PC-3 (cell line): ENCODE data around the gene MAP3K20.

Experiments
- EZH2 ChIP-seq: fragments of 300-600 bp; sonication (generic); IDR thresholded peaks from one replicate; pipeline ENCODE4 v1.6.1; 2017; ENCODE audit warnings: antibody characterized with exemption, mild to moderate bottlenecking, low read length; ENCODE audit not compliant: unreplicated experiment
- EZH2phosphoT487 ChIP-seq: fragments of 300-600 bp; sonication (generic); IDR thresholded peaks from 2 replicates; pipeline ENCODE4 v1.6.1; 2018; ENCODE audit warnings: mild to moderate bottlenecking, antibody characterized with exemption, low read length, borderline replicate concordance
- TF ChIP-seq, protein P1 (sequence below): fragments of 300-600 bp; sonication (generic); conservative IDR thresholded peaks from 2 replicates; pipeline ENCODE4 v1.5.1; 2017; ENCODE audit warnings: antibody characterized with exemption, low read depth, mild to moderate bottlenecking, low read length

DNA sequence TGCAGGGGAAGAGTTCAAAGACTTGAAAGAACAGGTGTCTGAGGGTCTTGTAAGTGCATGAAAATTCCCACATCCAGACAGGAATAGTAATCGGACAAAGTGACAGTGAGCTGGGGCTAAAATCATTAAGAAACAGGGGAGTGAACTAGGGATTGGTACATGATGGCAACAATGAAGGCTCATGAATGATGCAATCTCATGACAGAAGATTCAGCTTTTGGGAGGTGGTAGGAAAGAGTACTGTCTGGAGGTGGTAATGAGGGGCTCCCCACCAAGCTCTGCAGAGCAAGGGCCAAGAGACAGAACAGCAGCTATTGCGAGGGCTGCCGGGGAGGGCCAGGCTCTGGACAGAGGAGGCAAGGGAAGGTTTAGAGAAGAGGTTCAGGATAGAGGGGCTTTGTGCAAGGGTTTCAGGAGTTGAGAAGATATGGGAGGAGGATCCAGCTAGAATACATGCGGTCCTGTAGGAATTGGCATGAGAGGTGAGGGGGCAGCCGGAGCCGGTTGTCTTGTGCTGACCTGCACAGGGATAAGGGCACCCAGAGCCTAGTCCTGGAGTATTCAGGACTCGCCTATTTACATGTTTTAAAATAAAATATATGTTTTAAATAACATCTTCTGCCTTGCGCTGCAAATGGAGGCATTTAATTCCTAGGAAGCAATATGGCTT is 31.4 kb downstream of the MAP3K20 start:
- no peak for TF ChIP-seq EZH2phosphoT487
- TF ChIP-seq, protein P1, sequence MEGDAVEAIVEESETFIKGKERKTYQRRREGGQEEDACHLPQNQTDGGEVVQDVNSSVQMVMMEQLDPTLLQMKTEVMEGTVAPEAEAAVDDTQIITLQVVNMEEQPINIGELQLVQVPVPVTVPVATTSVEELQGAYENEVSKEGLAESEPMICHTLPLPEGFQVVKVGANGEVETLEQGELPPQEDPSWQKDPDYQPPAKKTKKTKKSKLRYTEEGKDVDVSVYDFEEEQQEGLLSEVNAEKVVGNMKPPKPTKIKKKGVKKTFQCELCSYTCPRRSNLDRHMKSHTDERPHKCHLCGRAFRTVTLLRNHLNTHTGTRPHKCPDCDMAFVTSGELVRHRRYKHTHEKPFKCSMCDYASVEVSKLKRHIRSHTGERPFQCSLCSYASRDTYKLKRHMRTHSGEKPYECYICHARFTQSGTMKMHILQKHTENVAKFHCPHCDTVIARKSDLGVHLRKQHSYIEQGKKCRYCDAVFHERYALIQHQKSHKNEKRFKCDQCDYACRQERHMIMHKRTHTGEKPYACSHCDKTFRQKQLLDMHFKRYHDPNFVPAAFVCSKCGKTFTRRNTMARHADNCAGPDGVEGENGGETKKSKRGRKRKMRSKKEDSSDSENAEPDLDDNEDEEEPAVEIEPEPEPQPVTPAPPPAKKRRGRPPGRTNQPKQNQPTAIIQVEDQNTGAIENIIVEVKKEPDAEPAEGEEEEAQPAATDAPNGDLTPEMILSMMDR, result no peak
- TF ChIP-seq EZH2, result no peak
